Smooth muscle cell of the brain vasculature (primary cell): ENCODE results near the gene MADD.
"Not testable (repeated sequence)": the region's sequence is repeated elsewhere in the genome, so short reads cannot be mapped to it uniquely, and the experiment has no call there.

Experiments used
- DNase-seq: peaks from one replicate; pipeline ENCODE4 v3.0.0-alpha.2; 2012; ENCODE audit warnings: low read depth, low spot score

MADD gene

DNA sequence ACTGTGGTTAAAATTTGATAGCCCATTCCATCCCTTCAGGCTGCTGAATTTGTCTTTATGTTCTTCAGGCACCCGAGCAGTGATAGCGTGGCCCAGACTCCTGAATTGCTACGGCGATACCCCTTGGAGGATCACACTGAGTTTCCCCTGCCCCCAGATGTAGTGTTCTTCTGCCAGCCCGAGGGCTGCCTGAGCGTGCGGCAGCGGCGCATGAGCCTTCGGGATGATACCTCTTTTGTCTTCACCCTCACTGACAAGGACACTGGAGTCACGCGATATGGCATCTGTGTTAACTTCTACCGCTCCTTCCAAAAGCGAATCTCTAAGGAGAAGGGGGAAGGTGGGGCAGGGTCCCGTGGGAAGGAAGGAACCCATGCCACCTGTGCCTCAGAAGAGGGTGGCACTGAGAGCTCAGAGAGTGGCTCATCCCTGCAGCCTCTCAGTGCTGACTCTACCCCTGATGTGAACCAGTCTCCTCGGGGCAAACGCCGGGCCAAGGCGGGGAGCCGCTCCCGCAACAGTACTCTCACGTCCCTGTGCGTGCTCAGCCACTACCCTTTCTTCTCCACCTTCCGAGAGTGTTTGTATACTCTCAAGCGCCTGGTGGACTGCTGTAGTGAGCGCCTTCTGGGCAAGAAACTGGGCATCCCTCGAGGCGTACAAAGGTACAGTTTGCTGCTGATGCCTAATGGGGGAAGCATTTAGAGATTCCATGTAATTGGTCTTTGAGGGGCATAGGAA is 4.7 kb downstream of the MADD start:
- DNase-seq, result no peak

DNA sequence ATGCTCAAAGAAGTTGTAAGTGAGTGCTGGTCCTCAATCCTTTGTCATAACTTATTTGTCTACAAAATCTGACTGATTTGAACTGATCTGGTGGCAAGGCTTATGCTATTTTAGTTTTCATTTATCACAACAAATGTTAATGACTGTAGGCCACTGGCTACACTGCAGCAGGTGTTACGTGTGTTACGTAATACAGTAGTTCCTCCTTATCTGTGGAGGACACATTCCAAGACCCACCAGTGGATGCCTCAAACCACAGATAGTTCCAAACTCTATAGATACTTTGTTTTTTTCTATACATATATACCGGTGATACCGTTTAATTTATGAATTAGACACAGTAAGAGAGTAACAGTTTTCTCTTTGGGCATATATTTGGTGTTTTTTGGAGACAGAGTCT is 7.0 kb downstream of the MADD start:
- DNase-seq, result no peak

DNA sequence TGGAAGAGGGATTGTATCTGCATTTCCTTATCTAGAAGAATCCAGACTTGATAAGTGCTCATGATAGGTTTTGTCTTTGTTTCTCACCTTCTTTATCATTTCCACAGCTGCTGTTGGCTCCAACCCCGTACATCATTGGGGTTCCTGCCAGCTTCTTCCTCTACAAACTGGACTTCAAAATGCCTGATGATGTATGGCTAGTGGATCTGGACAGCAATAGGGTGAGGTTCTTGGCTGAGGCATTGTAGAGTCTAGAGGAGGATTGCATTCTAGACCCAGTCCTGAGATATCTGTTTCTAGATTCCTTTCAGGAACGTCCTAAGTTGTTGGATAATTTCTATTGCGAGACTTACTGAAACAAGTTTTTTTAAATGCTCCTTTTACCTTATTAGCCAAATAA is 8.1 kb downstream of the MADD start:
- no peak for DNase-seq

GRCh38 chr11:47278769-47279168 is 8.8 kb downstream of the MADD start:
- no peak for DNase-seq

- DNase-seq, result no peak
Observed at GRCh38 chr11:47280099-47280498, 10.2 kb downstream of the MADD start.

GRCh38 chr11:47280860-47281259 is 10.9 kb downstream of the MADD start:
- no peak for DNase-seq

DNA sequence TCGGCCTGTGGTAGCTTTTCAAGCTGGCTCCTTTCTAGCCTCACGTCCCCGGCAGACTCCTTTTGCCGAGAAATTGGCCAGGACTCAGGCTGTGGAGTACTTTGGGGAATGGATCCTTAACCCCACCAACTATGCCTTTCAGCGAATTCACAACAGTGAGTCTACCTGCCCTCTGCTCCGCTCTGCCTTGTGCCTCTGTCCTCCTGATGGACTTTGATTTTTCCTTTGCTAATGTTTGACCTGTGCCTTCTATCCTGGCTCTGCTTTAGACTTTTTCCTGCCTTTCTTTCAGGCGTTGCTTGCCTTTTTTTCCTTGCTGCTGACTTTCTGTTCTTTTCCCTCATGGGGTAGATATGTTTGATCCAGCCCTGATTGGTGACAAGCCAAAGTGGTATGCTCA is 12.5 kb downstream of the MADD start:
- no peak for DNase-seq

- DNase-seq, result no peak
Observed at GRCh38 chr11:47284151-47284550, 14.2 kb downstream of the MADD start.

- DNase-seq, result no peak
Observed at GRCh38 chr11:47285969-47286770, 16.2 kb downstream of the MADD start.

- DNase-seq, result no peak
Observed at GRCh38 chr11:47288066-47288465, 18.1 kb downstream of the MADD start.

DNA sequence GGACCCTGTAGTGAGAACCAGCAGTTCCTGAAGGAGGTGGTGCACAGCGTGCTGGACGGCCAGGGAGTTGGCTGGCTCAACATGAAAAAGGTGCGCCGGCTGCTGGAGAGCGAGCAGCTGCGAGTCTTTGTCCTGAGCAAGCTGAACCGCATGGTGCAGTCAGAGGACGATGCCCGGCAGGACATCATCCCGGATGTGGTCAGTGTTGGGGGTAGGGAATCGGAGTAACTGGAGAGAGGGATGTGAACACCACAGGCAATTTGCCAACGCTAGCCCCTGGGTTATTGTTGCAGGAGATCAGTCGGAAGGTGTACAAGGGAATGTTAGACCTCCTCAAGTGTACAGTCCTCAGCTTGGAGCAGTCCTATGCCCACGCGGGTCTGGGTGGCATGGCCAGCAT is 19.9 kb downstream of the MADD start:
- DNase-seq, result peak; percentile 20

DNA sequence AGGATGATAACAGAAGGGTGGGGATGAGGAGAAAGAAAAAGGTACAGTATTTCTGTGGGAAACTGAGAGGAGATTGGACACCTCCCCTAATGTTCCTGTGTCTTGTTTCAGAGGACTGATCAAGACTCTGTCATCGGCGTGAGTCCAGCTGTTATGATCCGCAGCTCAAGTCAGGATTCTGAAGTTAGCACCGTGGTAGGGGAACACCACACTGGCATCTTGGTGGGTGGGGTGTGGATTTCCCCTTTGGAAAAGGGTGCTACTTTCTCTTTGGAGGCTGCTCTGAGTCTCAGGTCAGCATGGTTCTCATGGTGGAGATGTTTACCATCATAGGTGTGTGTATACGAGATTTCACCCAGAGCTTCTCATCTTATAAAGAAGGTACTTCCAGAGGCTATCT is 25.5 kb downstream of the MADD start:
- no peak for DNase-seq

DNA sequence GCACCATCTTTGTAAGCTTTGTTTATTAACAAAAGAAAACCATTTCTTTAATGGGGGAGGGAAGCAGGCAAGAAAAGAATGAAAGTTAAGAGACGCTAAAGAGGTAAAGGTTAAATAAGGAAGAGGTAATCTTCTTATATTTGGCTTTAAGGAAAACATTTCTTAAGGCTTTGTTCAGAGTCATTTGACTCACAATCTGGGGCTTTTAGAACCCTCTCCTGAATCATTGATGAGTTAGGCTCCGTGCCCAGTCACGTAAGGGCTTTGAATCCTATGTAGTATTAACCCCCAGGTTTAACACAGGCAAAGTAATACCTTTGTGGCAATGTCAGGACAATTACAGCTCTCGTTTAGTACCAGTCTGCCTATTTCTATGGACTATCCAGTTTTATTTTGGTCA is 26.1 kb downstream of the MADD start:
- no peak for DNase-seq

- DNase-seq, result no peak
Observed at GRCh38 chr11:47299078-47299477, 29.1 kb downstream of the MADD start.

- DNase-seq, result no peak
Observed at GRCh38 chr11:47302853-47303252, 32.9 kb downstream of the MADD start.

DNA sequence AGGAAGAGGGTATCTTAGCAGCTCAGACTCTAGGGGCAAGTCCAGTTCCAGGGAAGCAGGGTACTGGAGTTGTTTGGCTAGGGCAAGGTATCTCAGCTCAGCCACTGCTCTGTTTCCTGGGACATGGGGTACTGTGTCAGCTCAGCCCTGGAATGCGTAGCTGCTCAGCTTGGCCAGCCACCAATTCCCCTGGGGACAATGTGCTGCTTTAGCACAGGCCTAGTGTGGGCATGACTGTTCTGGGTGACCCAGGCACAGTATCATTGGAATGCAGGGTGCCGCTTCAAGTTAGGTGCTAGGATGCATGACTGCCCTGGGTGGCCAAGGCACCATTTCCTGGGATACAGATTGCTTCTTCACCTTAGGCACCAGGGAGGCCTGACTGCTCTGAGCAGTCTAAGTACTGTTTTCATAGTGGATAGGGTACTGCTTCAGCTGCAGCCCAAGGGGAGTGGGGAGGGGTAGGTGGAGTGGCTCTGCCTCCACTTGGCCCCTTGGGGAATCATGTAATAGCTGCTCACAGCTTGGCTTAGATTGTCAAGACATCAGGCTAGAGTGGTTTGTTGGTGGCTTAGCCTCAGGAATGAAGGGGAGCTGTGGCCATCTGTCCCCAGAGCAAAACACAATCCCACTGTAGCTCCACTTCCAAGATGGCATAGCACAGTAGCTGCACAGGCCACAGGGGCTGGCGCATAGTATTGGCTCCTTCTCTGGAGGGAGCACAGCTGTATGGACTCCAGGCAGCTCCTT is 36.0 kb downstream of the MADD start:
- DNase-seq, result no peak

- no peak for DNase-seq
Observed at GRCh38 chr11:47306484-47306844, 36.5 kb downstream of the MADD start.

- DNase-seq, result no peak
Observed at GRCh38 chr11:47308050-47308823, 38.3 kb downstream of the MADD start.

DNA sequence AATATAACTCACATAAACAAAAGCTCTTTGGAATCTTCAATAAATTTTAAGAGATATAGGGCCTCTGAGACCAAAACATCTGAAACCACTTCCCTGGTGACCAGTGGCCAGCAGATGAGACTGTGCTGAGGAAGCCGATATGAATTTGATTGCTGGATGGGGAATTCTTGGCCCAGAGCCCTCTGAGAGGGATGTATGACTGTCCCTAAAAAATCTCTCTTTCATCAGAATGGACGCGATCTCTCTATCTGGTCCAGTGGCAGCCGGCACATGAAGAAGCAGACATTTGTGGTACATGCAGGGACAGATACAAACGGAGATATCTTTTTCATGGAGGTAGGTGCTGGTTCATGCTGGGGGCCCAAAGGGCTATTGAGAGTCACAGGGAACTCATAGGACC is 45.1 kb downstream of the MADD start:
- DNase-seq, result no peak

GRCh38 chr11:47316501-47316900 is 46.6 kb downstream of the MADD start:
- DNase-seq, result not testable (repeated sequence)

- no peak for DNase-seq
Observed at GRCh38 chr11:47317064-47317828, 47.3 kb downstream of the MADD start.
